HepG2 (cell line): ENCODE data around the gene GRK5. TPM values are rescaled to one million over a fixed set of nuclear protein-coding genes. Genes with fewer than 3 reads are reported as not detected.

ENCODE experiments used
- ATAC-seq: fragments of 200-7000 bp; cut with Tn5 transposase; 3 replicates; pipeline ENCODE4 v1.9.1; 2020; ENCODE audit warnings: mild to moderate bottlenecking, moderate library complexity
- BruUV-seq: library from RNA; stranded (reverse); fragments of 400-500 nt; replicated peaks from 2 replicates; lab custom pipeline; 2021; lab: Mats Ljungman, UMichigan
- CTCF ChIA-PET: fragments of 300-600 bp; formaldehyde crosslinking; extraction: SDS; loops from one replicate; lab custom pipeline; 2021; ENCODE audit warnings: low total read pairs, inconsistent platforms, low intra/inter-chr PET ratio; lab: Yijun Ruan, JAX
- POLR2A ChIA-PET: fragments of 350-600 bp; sonication (Branson Sonifier 250); formaldehyde crosslinking; loops from one replicate; lab custom pipeline; 2020; ENCODE audit warnings: antibody characterized with exemption, inconsistent platforms; lab: Yijun Ruan, JAX
- DNase-seq: peaks from one replicate; pipeline ENCODE4 v3.0.0-alpha.2; 2015; ENCODE audit warnings: low spot score
- FAIRE-seq: peaks from 3 replicates; lab custom pipeline; 2011; peaks lifted over from hg19 to GRCh38; lab: Jason Lieb, UNC
- H2AFZ ChIP-seq: one replicate; pipeline ENCODE4 v1.6.1; 2011; ENCODE audit warnings: low read length, inconsistent platforms
- H3K27ac ChIP-seq: fragments of 300-600 bp; 3 replicates; pipeline ENCODE4 v1.8.0; 2011; ENCODE audit warnings: mixed run types, mild to moderate bottlenecking, mixed read lengths, low read length, inconsistent platforms; ENCODE audit not compliant: insufficient read depth; ENCODE audit errors: extremely low read length
- H3K27me3 ChIP-seq, 2 experiments: fragments of 200-600 bp in 1 of 2; 2 replicates in 1 of 2; 3 replicates in 1 of 2; pipeline versions ENCODE4 v1.6.0 to v1.8.0; 2011; ENCODE audit warnings: low read length in 2 of 2, mild to moderate bottlenecking in 2 of 2, moderate library complexity in 2 of 2, inconsistent platforms in 1 of 2; ENCODE audit not compliant: insufficient read depth in 2 of 2, control insufficient read depth in 1 of 2
- H3K36me3 ChIP-seq, 2 experiments: fragments of 200-600 bp in 1 of 2; replicated peaks in 1 of 2; 2 replicates in 1 of 2; 3 replicates in 1 of 2; pipeline versions ENCODE4 v1.5.1 to v1.8.0; 2011; ENCODE audit warnings: low read length in 2 of 2, inconsistent platforms in 1 of 2; ENCODE audit not compliant: insufficient read depth in 2 of 2, control insufficient read depth in 1 of 2
- H3K4me1 ChIP-seq: 2 replicates; pipeline ENCODE4 v1.5.1; 2012; ENCODE audit warnings: low read length, inconsistent platforms; ENCODE audit not compliant: insufficient read depth
- H3K4me2 ChIP-seq: 2 replicates; pipeline ENCODE4 v1.6.0; 2011; ENCODE audit warnings: low read depth, low read length, inconsistent platforms
- H3K4me3 ChIP-seq, 3 experiments: fragments of 200-600 bp in 1 of 3; sonication (generic), shearing (Covaris generic) in 1 of 3; replicated peaks in 1 of 3; 2 replicates each; pipeline ENCODE4 v1.5.1; 2011 to 2016; ENCODE audit warnings: low read length in 3 of 3, inconsistent platforms in 2 of 3, low read depth in 2 of 3, mild to moderate bottlenecking in 2 of 3, control low read depth in 1 of 3, mixed read lengths in 1 of 3; ENCODE audit not compliant: insufficient read depth in 1 of 3
- H3K79me2 ChIP-seq: one replicate; pipeline ENCODE4 v1.6.1; 2011; ENCODE audit warnings: low read length, inconsistent platforms; ENCODE audit not compliant: insufficient read depth
- H3K9ac ChIP-seq: 2 replicates; pipeline ENCODE4 v1.6.0; 2011; ENCODE audit warnings: mild to moderate bottlenecking, low read depth, low read length, inconsistent platforms; ENCODE audit not compliant: insufficient read depth
- H3K9me3 ChIP-seq: 2 replicates; pipeline ENCODE4 v1.5.1; 2012; ENCODE audit warnings: mild to moderate bottlenecking, low read length
- H4K20me1 ChIP-seq: 2 replicates; pipeline ENCODE4 v1.6.0; 2011; ENCODE audit warnings: inconsistent platforms, mild to moderate bottlenecking, low read length, moderate library complexity; ENCODE audit not compliant: insufficient read depth
- CEBPB ChIP-seq: IDR thresholded peaks from 2 replicates; pipeline ENCODE4 v1.6.1; 2011; ENCODE audit warnings: low read depth, low read length, improper control_type of control experiment, borderline replicate concordance
- ELF3 ChIP-seq: IDR thresholded peaks from 2 replicates; pipeline ENCODE4 v1.6.1; 2016; ENCODE audit warnings: missing genetic modification reagents, missing compliant biosample characterization
- FOSL1 ChIP-seq: sonication (generic); formaldehyde crosslinking; IDR thresholded peaks from 2 replicates; pipeline ENCODE4 v1.9.0; 2021; ENCODE audit warnings: missing genetic modification reagents, borderline replicate concordance
- HOXA5 ChIP-seq: sonication (generic); formaldehyde crosslinking; IDR thresholded peaks from 2 replicates; pipeline ENCODE4 v1.4.0; 2020; ENCODE audit warnings: missing genetic modification reagents
- KLF11 ChIP-seq: IDR thresholded peaks from 2 replicates; pipeline ENCODE4 v1.6.1; 2016; ENCODE audit warnings: missing compliant biosample characterization
- MEIS1 ChIP-seq: sonication (generic); formaldehyde crosslinking; IDR thresholded peaks from 2 replicates; pipeline ENCODE4 v1.9.0; 2021; ENCODE audit warnings: mild to moderate bottlenecking, missing genetic modification reagents, moderate library complexity, borderline replicate concordance
- NFE2 ChIP-seq: sonication (generic); formaldehyde crosslinking; IDR thresholded peaks from 2 replicates; pipeline ENCODE4 v1.4.0; 2020; ENCODE audit warnings: missing genetic modification reagents
- NR1H2 ChIP-seq: sonication (generic); formaldehyde crosslinking; IDR thresholded peaks from 2 replicates; pipeline ENCODE4 v1.8.1; 2022; ENCODE audit warnings: low read depth, missing genetic modification reagents, borderline replicate concordance
- POGZ ChIP-seq: sonication (generic); formaldehyde crosslinking; IDR thresholded peaks from 2 replicates; pipeline ENCODE4 v1.4.0; 2020; ENCODE audit warnings: mild to moderate bottlenecking, missing genetic modification reagents
- RBM39 ChIP-seq: fragments of 200-400 bp; formaldehyde crosslinking; IDR thresholded peaks from one replicate; pipeline ENCODE4 v1.6.1; 2018; ENCODE audit warnings: antibody characterized with exemption, mild to moderate bottlenecking, low read depth, low read length; ENCODE audit not compliant: poor library complexity, severe bottlenecking
- ZBTB1 ChIP-seq: sonication (generic); formaldehyde crosslinking; IDR thresholded peaks from 2 replicates; pipeline ENCODE4 v1.4.0; 2020; ENCODE audit warnings: missing genetic modification reagents, borderline replicate concordance
- ZFX ChIP-seq: sonication (generic); formaldehyde crosslinking; IDR thresholded peaks from 2 replicates; pipeline ENCODE4 v1.4.0; 2020; ENCODE audit warnings: mild to moderate bottlenecking, low read depth, missing genetic modification reagents, moderate library complexity
- ZNF124 ChIP-seq: sonication (generic); formaldehyde crosslinking; IDR thresholded peaks from 2 replicates; pipeline ENCODE4 v1.4.0; 2020; ENCODE audit warnings: missing genetic modification reagents
- ZNF138 ChIP-seq: sonication (generic); formaldehyde crosslinking; IDR thresholded peaks from 2 replicates; pipeline ENCODE4 v1.5.0; 2020; ENCODE audit warnings: mild to moderate bottlenecking, low read depth, missing genetic modification reagents
- ZNF33B ChIP-seq: sonication (generic); formaldehyde crosslinking; IDR thresholded peaks from 2 replicates; pipeline ENCODE4 v1.5.1; 2020; ENCODE audit warnings: mild to moderate bottlenecking, missing genetic modification reagents
- ZNF766 ChIP-seq: sonication (generic); formaldehyde crosslinking; IDR thresholded peaks from 2 replicates; pipeline ENCODE4 v1.5.0; 2020; ENCODE audit warnings: missing genetic modification reagents, borderline replicate concordance
- ZNF792 ChIP-seq: IDR thresholded peaks from 2 replicates; pipeline ENCODE4 v1.6.1; 2016
- WGBS: methylation state at CpG from one replicate; pipeline ENCODE4 v1.1.6; 2017; ENCODE audit warnings: low lambda C conversion rate; 5-methylcytosine and 5-hydroxymethylcytosine counted together
- in situ Hi-C: cut with HindIII; loops from 2 replicates; pipeline ENCODE4 v1.10.0; 2017; ENCODE audit warnings: low pct_unique_long_range_greater_than_20kb; ENCODE audit not compliant: extremely low pct_ligation_motif_present
- intact Hi-C: fragments of 100-400 bp; cut with micrococcal nuclease; formaldehyde crosslinking; loops from one replicate; pipeline ENCODE4 v1.10.0; 2022; ENCODE audit not compliant: unreplicated experiment
- polyA plus RNA-seq, 8 experiments: library from polyadenylated mRNA; depleted of rRNA in 3 of 8; stranded (reverse) in 7 of 8; unstranded in 1 of 8; fragments of >200 nt; fragmentation: Illumina TruSeq in 4 of 8; extraction: Trizol in 4 of 8; gene quantifications; 2 replicates each; pipeline versions ENCODE4 v1.2.1 to v1.2.3, GENCODE V29; 2011 to 2016; ENCODE audit warnings: low read depth in 4 of 8, missing spikeins in 1 of 8, mixed read lengths in 1 of 8; ENCODE audit not compliant: insufficient read depth in 1 of 8
- total RNA-seq, 5 experiments: library from RNA; depleted of rRNA; stranded (reverse); fragments of >200 nt; fragmentation: Illumina TruSeq; extraction: Trizol; gene quantifications; 2 replicates each; pipeline ENCODE4 v1.2.3, GENCODE V29; 2016; ENCODE audit warnings: low read depth in 1 of 5
- TF ChIP-seq, protein P1 (sequence below): sonication (generic); formaldehyde crosslinking; IDR thresholded peaks from 2 replicates; pipeline ENCODE4 v1.4.0; 2020; ENCODE audit warnings: missing genetic modification reagents

Gene GRK5
- total and polyA plus RNA-seq, 2 of the 13 experiments (the other 11 are each of a cell fraction or from before 2014, with no cell fraction given): 10.4 to 12.6 TPM

DNA sequence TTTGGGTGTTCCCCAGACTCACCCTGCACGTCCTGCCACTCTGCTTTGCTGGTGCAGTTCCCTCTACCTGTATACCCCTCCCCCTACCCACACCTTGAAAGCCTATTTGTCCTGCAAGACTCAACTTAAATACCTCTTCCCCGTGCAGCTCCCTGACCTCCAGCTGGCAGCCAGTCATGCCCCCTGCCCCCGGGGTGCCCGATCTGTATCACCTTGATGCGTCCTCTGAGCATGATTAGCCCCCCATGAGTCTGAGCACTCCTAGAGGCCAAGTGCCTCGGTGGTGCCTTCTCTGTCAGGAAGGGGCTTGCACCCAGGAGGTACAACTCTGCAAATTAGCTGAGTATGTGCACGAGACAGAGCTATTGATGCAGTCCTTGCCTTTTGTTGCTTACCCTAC lies 240.1 kb downstream of the GRK5 start:
- no peak overlapping the region for H2AFZ ChIP-seq
- H3K9ac ChIP-seq: no peak overlapping the region
- ChIA-PET CTCF (no interaction called here), POLR2A (interaction anchor here (0.9 kb wide), 1 partner anchor 241 kb away, joined by 3 read pairs; no protein-coding TSS in a partner anchor)
- intact Hi-C loops: no loop called here
- H3K27me3 ChIP-seq: no peaks in the 10 kb centered on the region
- no peak overlapping the region for H3K4me2 ChIP-seq
- H3K36me3 ChIP-seq: peaks cover 0 to 5% of the 10 kb centered on the region in 2 experiments; a peak in 1 of 5 replicates
- FAIRE-seq (no peak), DNase-seq (no peak), ATAC-seq (no peak)
- no peaks in the 10 kb centered on the region for H4K20me1 ChIP-seq
- in situ Hi-C loops: loop anchor here (5.0 to 10.0 kb wide), 2 partner anchors 45 to 253 kb away; no protein-coding TSS in a partner anchor
- 90% methylated on average over 7 of the region's 7 CpGs for WGBS
- H3K79me2 ChIP-seq: no peaks in the 10 kb centered on the region
- H3K9me3 ChIP-seq: no peaks in the 10 kb centered on the region
- H3K4me3 ChIP-seq: no peak overlapping the region
- no peak overlapping the region for H3K27ac ChIP-seq
- TF ChIP-seq NFE2: no peak
- no peak for TF ChIP-seq CEBPB
- TF ChIP-seq NR1H2: no peak
- TF ChIP-seq ZFX: no peak
- TF ChIP-seq ZNF792 (CRISPR knock-in tag): no peak
- no peak for TF ChIP-seq HOXA5 (CRISPR knock-in tag)
- TF ChIP-seq KLF11 (CRISPR knock-in tag): no peak
- TF ChIP-seq ZNF766: no peak
- no peak for TF ChIP-seq ELF3
- no peak for TF ChIP-seq POGZ
- no TSS peak for BruUV-seq
- peaks cover 8% of the 10 kb centered on the region for H3K4me1 ChIP-seq

DNA sequence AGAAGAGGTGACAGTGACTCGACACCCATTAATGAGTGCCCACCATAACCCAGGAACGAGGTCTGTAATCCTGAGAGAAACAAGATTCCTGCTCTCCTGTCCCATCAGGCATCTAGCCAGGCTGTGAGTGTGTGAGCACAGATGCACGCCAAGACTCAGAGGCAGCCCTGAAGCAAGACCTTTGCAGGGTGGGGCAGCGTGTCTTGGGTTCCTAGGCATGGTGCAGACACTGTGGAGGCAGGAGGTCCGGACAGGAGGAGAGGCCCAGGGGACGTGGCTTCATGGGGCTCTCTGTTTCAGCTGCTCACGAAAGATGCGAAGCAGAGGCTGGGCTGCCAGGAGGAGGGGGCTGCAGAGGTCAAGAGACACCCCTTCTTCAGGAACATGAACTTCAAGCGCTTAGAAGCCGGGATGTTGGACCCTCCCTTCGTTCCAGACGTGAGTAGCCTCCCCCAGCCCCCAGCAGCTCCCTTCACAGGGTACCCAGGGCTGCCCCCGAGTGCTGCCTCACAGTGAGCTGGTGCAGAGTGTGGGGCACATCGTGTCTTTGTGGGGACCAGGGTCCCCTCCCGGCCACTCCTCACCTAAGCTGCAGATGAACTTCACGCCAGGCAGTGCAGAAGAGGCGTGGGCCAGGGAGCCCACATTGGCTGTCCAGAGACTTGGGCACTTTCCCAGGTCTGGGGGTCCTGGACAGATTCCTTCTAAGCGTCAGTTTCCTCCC lies 240.6 kb downstream of the GRK5 start:
- Histone ChIP-seq H3K4me2 (no peak overlapping the region), H3K27me3 (no peaks in the 10 kb centered on the region), H3K79me2 (no peaks in the 10 kb centered on the region), H3K9me3 (no peaks in the 10 kb centered on the region), H4K20me1 (no peaks in the 10 kb centered on the region), H3K36me3 (peaks cover 0 to 5% of the 10 kb centered on the region in 2 experiments; a peak in 1 of 5 replicates), H3K4me1 (peaks cover 8% of the 10 kb centered on the region), H2AFZ (no peak overlapping the region), H3K9ac (no peak overlapping the region), H3K4me3 (no peak overlapping the region), H3K27ac (no peak overlapping the region)
- no peak for ATAC-seq
- CTCF ChIA-PET: no interaction called here
- DNase-seq: no peak
- POLR2A ChIA-PET: interaction anchor here (0.9 kb wide), 1 partner anchor 241 kb away, joined by 3 read pairs; no protein-coding TSS in a partner anchor
- BruUV-seq: no TSS peak
- in situ Hi-C loops: loop anchor here (5.0 to 10.0 kb wide), 2 partner anchors 44 to 253 kb away; no protein-coding TSS in a partner anchor
- WGBS: 93% methylated on average over 14 of the region's 18 CpGs
- intact Hi-C loops: no loop called here
- FAIRE-seq: no peak
- TF ChIP-seq MEIS1 (no peak), ZBTB1 (CRISPR knock-in tag) (no peak), RBM39 (no peak), FOSL1 (CRISPR knock-in tag) (no peak), ZNF33B (CRISPR knock-in tag) (no peak), ZNF138 (CRISPR knock-in tag) (no peak), ZNF124 (CRISPR knock-in tag) (no peak)
- TF ChIP-seq, protein P1, sequence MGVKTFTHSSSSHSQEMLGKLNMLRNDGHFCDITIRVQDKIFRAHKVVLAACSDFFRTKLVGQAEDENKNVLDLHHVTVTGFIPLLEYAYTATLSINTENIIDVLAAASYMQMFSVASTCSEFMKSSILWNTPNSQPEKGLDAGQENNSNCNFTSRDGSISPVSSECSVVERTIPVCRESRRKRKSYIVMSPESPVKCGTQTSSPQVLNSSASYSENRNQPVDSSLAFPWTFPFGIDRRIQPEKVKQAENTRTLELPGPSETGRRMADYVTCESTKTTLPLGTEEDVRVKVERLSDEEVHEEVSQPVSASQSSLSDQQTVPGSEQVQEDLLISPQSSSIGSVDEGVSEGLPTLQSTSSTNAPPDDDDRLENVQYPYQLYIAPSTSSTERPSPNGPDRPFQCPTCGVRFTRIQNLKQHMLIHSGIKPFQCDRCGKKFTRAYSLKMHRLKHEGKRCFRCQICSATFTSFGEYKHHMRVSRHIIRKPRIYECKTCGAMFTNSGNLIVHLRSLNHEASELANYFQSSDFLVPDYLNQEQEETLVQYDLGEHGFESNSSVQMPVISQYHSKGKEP (CRISPR knock-in tag): no peak
